CD4-positive, alpha-beta T cell treated with Interleukin-6 at 100 ng/mL for 8 hours (primary cell): ENCODE results near the gene FAM83E.
"Not testable (repeated sequence)": the region's sequence is repeated elsewhere in the genome, so short reads cannot be mapped to it uniquely, and the experiment has no call there.

Experiments used
- DNase-seq: peaks from one replicate; pipeline ENCODE4 v3.0.0-alpha.2; 2020; ENCODE audit warnings: mixed read lengths, low spot score

Gene FAM83E

DNA sequence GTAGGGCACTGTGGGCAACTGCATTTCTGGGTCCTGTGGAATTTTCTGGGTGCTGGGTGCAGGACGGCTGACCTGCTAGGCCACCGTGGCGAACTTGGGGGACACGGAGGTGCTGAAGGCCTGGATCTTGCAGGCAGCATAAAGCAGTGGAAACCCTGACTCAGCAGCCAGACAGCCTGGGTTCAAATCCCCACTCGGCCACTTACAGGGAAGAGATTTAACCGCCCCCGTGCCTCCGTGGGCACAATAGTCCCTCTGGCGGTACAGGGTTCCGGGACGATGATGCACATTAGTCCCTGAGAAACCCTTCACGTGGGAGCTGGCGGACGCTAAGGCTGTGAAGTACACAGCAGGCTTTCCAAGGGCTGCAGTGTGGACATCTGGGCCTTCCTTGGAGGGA lies 3.0 kb downstream of the FAM83E start:
- DNase-seq: no peak

DNA sequence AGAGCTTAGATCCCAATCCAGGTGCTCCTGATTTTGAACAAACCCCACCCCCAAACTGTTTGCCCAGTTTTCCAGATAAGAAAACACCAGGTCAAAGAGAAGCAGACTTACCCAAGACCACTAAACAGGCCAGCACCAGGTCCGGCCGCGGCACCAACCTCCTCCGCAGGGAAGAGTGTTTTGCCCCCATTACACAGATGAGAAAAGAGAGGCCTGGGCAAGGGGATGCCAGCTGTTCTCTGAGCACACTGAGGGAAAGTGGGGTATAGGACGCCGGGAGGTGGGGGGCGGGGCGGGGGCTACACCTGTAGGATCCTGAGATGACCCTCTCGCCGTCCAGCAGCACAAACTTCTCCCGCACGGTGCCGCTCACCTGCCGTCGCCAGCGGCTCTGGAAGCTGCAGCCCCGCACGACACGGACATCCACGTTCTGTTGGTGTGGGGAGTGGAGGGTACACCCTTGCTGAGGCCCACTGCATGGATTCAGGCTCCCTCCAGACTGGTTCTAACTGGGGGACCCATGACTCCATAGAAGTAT lies 5.2 kb downstream of the FAM83E start:
- no peak for DNase-seq

DNA sequence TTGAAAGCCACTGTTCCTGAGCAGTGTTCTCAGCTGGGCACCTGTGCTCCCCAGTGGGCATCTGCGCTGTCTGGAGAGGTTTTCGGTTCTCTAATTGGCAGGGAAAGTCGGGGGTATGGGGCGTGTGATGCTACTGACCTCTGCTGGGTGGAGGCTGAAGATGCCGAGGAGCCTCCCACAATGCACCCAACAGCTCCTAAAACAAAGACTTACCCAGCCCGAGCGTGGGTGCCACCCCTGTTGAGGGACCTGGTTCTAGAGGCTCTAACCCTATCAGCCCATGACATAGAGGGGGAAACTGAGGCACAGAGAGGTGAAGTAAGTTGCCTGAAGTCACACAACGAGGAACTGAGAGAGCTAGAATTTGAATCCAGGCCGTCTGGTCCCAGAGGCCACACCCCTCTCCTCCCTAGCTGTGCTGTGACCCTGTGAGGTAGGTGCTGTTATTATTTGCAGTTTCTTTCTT lies 6.0 kb downstream of the FAM83E start:
- peak; percentile 62 for DNase-seq

GRCh38 chr19:48607359-48607755 lies 7.5 kb downstream of the FAM83E start:
- DNase-seq: no peak

DNA sequence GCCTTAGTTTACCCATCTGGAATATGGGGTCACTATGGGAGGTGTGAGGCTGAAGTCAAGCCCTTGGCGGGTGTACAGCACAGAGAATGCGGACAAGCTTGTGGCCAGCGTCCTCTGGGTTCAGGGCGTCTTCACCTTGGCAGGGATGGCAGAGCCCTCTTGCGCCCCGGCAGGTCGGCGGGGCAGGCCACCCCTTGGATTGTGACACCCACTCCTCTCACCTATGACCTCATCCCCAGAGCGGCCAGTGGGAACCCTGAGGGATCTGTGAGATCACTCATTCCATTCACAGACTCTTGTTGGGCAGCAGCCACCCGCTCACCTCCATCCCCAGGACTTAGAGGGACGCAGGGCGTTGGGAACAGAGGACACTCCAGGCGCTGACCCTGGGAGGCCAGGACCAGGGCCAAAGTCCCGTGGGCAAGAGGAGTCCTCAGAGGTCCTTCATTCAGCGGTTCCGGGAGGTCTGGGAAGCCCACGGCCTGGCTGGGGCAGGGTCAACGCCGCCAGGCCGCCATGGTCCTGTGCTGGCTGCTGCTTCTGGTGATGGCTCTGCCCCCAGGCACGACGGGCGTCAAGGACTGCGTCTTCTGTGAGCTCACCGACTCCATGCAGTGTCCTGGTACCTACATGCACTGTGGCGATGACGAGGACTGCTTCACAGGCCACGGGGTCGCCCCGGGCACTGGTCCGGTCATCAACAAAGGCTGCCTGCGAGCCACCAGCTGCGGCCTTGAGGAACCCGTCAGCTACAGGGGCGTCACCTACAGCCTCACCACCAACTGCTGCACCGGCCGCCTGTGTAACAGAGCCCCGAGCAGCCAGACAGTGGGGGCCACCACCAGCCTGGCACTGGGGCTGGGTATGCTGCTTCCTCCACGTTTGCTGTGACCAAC lies 8.2 kb downstream of the FAM83E start, which contains the start of gene SPACA4:
Gene SPACA4 (plus strand): TSS at position 280 of the 896 bp plus-strand sequence. CDS start 237 bp downstream, at position 517.
- DNase-seq: no peak

- DNase-seq: no peak
Observed at GRCh38 chr19:48603850-48604249, 11.0 kb downstream of the FAM83E start.

DNA sequence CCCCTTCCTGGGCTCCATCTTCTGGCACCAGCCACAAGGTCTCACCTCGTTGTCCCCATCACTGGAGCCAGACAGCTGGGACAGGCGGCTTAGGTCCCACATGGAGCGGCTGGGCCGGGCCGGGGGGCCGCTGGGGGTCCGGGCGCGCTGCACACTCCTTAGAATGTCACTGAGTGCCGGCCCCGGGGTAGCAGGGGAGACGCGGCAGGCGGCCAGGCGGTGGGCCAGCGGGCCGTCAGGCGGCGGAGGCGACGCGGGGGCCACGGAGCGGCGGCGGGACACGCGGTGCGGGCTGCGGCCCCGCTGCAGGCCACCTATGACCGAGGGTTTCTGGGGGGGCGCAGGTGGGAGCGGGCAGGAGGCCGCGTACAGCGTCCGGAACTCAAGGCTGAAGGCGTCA lies 11.4 kb downstream of the FAM83E start:
- no peak for DNase-seq

- no peak for DNase-seq
Observed at GRCh38 chr19:48603001-48603400, 11.9 kb downstream of the FAM83E start.

GRCh38 chr19:48600679-48601417 lies 14.0 kb downstream of the FAM83E start:
- DNase-seq: no peak

DNA sequence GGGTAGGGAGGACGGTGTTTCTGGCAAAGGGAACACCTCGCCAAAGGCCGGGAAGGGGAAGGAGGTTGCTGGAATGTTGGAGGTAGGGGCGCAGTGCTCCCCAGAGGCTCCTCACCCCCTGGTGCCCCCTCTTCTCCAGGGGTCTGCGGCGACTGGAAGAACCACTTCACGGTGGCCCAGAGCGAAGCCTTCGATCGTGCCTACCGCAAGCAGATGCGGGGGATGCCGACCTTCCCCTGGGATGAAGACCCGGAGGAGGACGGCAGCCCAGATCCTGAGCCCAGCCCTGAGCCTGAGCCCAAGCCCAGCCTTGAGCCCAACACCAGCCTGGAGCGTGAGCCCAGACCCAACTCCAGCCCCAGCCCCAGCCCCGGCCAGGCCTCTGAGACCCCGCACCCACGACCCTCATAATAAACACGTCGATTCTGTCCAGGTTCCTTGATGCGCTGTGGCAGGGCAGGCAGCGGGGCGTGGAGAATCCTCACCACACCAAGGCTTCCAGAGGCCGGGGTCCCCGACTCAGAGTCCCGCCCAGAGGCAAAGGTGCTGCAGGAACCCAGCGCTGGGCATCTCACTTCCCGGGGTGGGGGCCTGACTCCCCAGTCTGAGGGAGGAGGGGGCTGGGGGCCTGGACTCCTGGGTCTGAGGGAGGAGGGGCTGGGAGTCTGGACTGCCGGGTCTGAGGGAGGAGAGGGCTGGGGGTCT lies 15.7 kb downstream of the FAM83E start:
- DNase-seq: no peak

DNA sequence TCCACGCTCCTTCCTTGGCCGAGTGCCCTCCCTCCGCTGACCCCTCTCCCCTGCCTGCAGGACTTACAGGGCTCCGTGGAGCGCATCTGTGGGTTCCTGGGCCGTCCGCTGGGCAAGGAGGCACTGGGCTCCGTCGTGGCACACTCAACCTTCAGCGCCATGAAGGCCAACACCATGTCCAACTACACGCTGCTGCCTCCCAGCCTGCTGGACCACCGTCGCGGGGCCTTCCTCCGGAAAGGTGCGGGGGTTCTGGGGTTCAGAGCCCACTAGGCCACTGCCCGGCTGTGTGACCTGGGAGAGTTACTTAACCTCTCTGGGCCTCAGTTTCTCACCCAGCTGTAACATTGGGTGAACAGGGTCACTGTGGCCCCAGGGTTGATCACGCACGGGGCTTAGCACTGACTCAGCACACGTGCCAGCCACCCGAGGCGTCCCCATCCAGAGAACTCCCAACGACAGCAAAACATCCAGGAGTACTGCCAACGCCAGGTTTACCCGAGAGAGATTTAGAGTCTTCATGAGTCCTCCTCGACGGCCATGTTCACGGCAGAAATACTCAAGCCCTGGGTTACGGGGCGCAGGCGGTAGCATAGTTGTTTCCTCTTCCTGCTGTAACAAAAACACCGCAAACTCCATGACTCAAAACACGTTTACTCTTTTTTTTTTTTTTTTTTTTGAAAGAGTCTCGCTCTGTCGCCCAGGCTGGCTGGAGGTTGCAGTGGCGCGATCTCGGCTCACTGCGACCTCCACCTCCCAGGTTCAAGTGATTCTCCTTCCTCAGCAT lies 18.0 kb downstream of the FAM83E start:
- DNase-seq: peak; percentile 58

DNA sequence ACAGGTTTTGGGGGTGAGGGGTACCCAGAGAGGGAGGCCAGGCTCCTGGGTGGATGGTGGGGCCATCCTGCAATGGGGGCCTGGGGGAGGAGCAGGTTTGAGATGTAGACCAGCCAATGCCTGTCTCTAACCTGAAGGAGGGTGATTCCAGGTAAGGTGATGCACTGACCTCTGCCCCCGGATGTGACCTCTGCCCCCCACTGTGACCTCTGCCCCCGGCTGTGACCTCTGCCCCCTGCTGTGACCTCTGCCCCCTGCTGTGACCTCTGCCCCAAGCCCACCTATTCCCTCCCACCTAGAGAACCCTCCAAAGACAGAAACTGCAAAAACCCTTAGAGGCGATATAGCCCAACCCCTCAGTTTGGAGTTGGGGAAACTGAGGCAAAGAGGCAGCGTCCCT lies 18.6 kb downstream of the FAM83E start:
- no peak for DNase-seq

DNA sequence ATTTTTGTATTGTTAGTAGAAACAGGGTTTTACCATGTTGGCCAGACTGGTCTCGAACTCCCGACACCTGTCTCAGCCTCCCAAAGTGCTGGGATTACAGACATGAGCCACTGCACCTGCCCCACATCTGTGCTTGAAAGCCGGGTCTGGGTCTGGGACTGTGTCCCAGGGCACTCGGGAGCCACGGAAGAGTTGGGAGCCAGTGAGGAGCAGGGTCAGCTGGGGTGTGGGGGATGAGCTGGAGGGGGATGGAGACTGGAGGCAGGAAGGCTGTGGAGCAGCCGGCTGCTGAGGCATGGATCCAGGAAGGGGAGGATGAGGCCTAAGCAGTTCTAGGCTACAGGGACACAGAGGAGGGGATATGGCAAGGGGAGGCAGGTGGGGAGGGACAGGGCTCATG lies 19.0 kb downstream of the FAM83E start:
- DNase-seq: no peak

DNA sequence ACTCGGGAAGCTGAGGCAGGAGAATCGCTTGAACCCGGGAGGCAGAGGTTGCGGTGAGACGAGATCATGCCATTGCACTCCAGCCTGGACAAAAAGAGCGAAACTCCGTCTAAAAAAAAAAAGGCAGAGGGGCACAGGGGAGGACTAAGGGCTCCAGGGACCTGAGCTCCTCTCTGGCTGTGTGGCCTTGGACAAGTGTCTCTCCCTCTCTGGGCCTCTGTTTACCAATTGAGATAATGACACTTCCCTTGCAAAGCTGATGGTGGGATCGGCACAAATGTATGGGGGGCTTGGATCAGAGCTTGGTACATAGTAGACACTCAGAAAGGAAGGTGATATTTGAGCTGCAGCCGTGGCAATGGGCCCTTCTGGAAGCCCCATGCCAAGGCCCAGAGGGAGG lies 19.7 kb downstream of the FAM83E start:
- no peak for DNase-seq

DNA sequence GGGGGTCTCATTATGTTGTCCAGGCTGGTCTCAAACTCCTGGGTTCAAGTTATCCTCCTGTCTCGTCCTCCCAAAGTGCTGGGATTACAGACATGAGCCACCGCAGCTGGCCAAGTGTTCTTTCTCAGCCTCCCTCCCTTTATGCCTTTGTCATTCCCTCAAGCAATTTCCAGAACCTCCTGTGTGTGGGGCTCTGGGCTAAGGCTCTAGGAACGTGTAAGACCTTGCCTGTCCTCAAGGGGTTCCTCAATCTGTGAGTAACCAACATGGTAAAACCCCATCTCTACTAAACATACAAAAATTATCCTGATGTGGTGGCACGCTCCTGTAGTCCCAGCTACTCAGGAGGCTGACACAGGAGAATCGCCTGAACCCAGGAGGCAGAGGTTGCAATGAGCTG lies 23.9 kb downstream of the FAM83E start:
- DNase-seq: no peak

GRCh38 chr19:48588670-48589401 lies 26.0 kb downstream of the FAM83E start:
- peak; percentile 81 for DNase-seq

GRCh38 chr19:48587387-48587786 lies 27.5 kb downstream of the FAM83E start:
- no peak for DNase-seq

GRCh38 chr19:48582168-48582567 lies 32.7 kb downstream of the FAM83E start:
- no peak for DNase-seq

DNA sequence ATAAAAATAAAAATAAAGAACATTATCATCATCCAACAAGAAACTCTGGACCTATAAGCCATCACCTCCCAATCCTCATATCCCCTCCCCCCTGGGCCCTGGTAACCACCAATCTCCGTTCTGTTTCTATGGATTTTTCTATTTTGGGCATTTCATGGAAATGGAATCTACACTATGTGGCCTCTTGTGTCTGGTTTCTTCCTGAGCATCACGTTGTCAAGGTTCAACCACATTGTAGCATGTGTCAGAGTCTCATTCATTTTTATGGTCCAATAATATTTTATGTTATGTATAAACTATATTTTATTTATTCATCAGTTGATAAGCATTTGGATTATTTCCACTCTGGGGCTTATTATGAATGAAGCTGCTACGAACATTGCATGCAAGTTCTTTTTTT lies 36.0 kb downstream of the FAM83E start:
- no peak for DNase-seq

- DNase-seq: not testable (repeated sequence)
Observed at GRCh38 chr19:48577908-48578307, 37.0 kb downstream of the FAM83E start.
